Uterus (tissue), 2 donors: ENCODE results near the gene ADSS1.

Experiments
- CTCF ChIP-seq, 4 experiments: fragments of 200-600 bp in 2 of 4; fragments of 450-650 bp in 2 of 4; sonication (generic) in 2 of 4; IDR thresholded peaks; one replicate each; pipeline ENCODE4 v1.5.1; 2016 to 2019; ENCODE audit warnings: antibody characterized with exemption in 4 of 4, mild to moderate bottlenecking in 2 of 4, moderate library complexity in 1 of 4
- POLR2A ChIP-seq, 2 donors: fragments of 450-650 bp; IDR thresholded peaks; one replicate each; pipeline ENCODE4 v1.6.1; 2016; ENCODE audit warnings: antibody characterized with exemption in 2 of 2, mild to moderate bottlenecking in 1 of 2, moderate library complexity in 1 of 2

GRCh38 chr14:104697892-104698583 is 26.0 kb upstream of the ADSS1 start:
- TF ChIP-seq CTCF (IDR thresholded peaks at IDR 0.05) (no peak), POLR2A (IDR thresholded peaks at IDR 0.05) (no peak)
